ENCODE data around the gene IGF1R.

GRCh38 chr15:98706986-98707385 is 58.6 kb downstream of the IGF1R start:
- TF ChIP-seq CTCF (conservative IDR thresholded peaks at IDR 0.05) (no peak), EZH2 (IDR thresholded peaks at IDR 0.05; ENCODE audit: low read depth) (no peak)
